Tibial nerve (tissue), 3 donors: Measurements from ENCODE around the gene ZNF227.

Experiments used
- POLR2A ChIP-seq, 2 donors: fragments of 450-650 bp; IDR thresholded peaks; one replicate each; pipeline ENCODE4 v1.6.1; 2017; ENCODE audit warnings: antibody characterized with exemption in 2 of 2, mild to moderate bottlenecking in 2 of 2, moderate library complexity in 2 of 2
- TF ChIP-seq, protein P1 (sequence below), 5 experiments: fragments of 200-600 bp in 3 of 5; fragments of 450-650 bp in 2 of 5; sonication (generic) in 3 of 5; IDR thresholded peaks; one replicate each; pipeline ENCODE4 v1.5.1; 2016 to 2019; ENCODE audit warnings: antibody characterized with exemption in 5 of 5, mild to moderate bottlenecking in 3 of 5, moderate library complexity in 2 of 5

DNA sequence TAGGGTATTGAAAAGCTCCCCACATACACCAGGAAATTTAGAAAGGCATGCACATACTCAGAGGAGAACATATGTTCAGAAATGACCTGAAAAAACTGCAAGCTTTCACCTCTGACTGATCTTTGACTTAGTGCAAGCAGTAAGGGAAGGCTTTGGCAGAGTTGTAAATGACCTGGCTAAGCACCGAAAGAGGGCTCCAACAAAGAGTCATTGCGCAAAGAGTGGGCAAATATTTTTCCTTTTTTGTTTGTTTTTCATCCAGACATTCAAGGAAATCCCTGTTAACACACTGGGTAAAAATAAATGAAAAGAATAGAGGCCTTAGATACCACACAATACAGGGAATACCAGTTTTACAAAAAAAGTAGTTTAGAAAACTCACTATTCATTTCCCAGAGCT, 42.2 kb downstream of the ZNF227 start:
- TF ChIP-seq POLR2A (IDR thresholded peaks at IDR 0.05): no peak
- TF ChIP-seq, protein P1, sequence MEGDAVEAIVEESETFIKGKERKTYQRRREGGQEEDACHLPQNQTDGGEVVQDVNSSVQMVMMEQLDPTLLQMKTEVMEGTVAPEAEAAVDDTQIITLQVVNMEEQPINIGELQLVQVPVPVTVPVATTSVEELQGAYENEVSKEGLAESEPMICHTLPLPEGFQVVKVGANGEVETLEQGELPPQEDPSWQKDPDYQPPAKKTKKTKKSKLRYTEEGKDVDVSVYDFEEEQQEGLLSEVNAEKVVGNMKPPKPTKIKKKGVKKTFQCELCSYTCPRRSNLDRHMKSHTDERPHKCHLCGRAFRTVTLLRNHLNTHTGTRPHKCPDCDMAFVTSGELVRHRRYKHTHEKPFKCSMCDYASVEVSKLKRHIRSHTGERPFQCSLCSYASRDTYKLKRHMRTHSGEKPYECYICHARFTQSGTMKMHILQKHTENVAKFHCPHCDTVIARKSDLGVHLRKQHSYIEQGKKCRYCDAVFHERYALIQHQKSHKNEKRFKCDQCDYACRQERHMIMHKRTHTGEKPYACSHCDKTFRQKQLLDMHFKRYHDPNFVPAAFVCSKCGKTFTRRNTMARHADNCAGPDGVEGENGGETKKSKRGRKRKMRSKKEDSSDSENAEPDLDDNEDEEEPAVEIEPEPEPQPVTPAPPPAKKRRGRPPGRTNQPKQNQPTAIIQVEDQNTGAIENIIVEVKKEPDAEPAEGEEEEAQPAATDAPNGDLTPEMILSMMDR (IDR thresholded peaks at IDR 0.05): no peak
